ENCODE results near the gene IL3RA.

The IL3RA gene

GRCh38 chrX:1427756-1428155 lies 91.2 kb downstream of the IL3RA start:
- DNase-seq: no peak

DNA sequence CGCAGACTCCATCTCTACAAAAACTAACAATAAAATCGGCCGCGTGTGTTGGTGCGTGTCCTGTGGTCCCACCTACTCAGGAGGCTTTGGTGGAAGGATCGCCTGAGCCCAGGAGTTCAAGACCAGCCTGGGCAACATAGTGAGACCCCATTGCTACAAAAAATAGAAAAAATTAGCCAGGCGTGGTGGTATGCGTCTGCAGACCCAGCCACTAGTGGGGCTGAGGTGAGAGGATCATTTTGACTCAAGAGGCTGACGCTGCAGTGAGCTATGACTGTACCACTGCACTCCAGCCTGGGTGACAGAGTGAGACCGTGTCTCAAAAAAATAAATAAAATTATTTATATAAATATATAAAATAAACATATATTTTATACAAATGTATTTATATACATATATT lies 93.9 kb downstream of the IL3RA start:
- DNase-seq: no peak
